Mesendoderm (in vitro differentiated cells): ENCODE results near the gene STARD10.

Source experiments
- DNase-seq: peaks from one replicate; pipeline ENCODE4 v3.0.0; 2013
- H2AK5ac ChIP-seq: 2 replicates; pipeline ENCODE4 v1.6.1; 2013; ENCODE audit warnings: low read length, inconsistent platforms
- H2BK120ac ChIP-seq: 2 replicates; pipeline ENCODE4 v1.6.1; 2013; ENCODE audit warnings: low read depth, mild to moderate bottlenecking, low read length, moderate library complexity, mixed read lengths
- H2BK15ac ChIP-seq: replicated peaks from 2 replicates; pipeline ENCODE4 v1.6.1; 2013; ENCODE audit warnings: low read depth, mild to moderate bottlenecking, moderate library complexity
- H2BK5ac ChIP-seq: 2 replicates; pipeline ENCODE4 v1.6.1; 2013; ENCODE audit warnings: low read length, inconsistent platforms
- H3K18ac ChIP-seq: 2 replicates; pipeline ENCODE4 v1.6.1; 2013; ENCODE audit warnings: mild to moderate bottlenecking, low read length, mixed read lengths
- H3K23ac ChIP-seq: one replicate; pipeline ENCODE4 v1.6.1; 2013; ENCODE audit warnings: low read length
- H3K27ac ChIP-seq: 2 replicates; pipeline ENCODE4 v1.5.1; 2013; ENCODE audit warnings: low read depth, mild to moderate bottlenecking, inconsistent platforms, low read length, moderate library complexity
- H3K27me3 ChIP-seq: 2 replicates; pipeline ENCODE4 v1.6.1; 2013; ENCODE audit warnings: low read length, control low read depth, mild to moderate bottlenecking, inconsistent platforms; ENCODE audit not compliant: insufficient read depth, poor library complexity
- H3K36me3 ChIP-seq: 2 replicates; pipeline ENCODE4 v1.6.1; 2013; ENCODE audit warnings: low read length, inconsistent platforms; ENCODE audit not compliant: control insufficient read depth, insufficient read depth
- H3K4ac ChIP-seq: one replicate; pipeline ENCODE4 v1.6.1; 2013; ENCODE audit warnings: low read depth, mild to moderate bottlenecking, low read length, moderate library complexity
- H3K4me1 ChIP-seq: 2 replicates; pipeline ENCODE4 v1.6.1; 2013; ENCODE audit warnings: low read depth, low read length, inconsistent platforms; ENCODE audit not compliant: control insufficient read depth
- H3K4me2 ChIP-seq: 2 replicates; pipeline ENCODE4 v1.6.1; 2013; ENCODE audit warnings: low read length
- H3K4me3 ChIP-seq: 2 replicates; pipeline ENCODE4 v1.5.1; 2013; ENCODE audit warnings: mild to moderate bottlenecking, low read length
- H3K56ac ChIP-seq: one replicate; pipeline ENCODE4 v1.6.1; 2013; ENCODE audit warnings: low read length
- H3K79me1 ChIP-seq: 2 replicates; pipeline ENCODE4 v1.6.1; 2013; ENCODE audit warnings: low read length, inconsistent platforms
- H3K79me2 ChIP-seq: 2 replicates; pipeline ENCODE4 v1.6.1; 2013; ENCODE audit warnings: mild to moderate bottlenecking, low read length; ENCODE audit not compliant: control insufficient read depth, insufficient read depth
- H3K9ac ChIP-seq: 2 replicates; pipeline ENCODE4 v1.6.1; 2013; ENCODE audit warnings: low read length, inconsistent platforms
- H4K5ac ChIP-seq: one replicate; pipeline ENCODE4 v1.6.1; 2013; ENCODE audit warnings: low read length
- H4K8ac ChIP-seq: one replicate; pipeline ENCODE4 v1.6.1; 2013; ENCODE audit warnings: low read depth, mild to moderate bottlenecking, control low read depth, low read length, moderate library complexity
- WGBS: extraction: QIAGEN DNeasy Blood & Tissue Kit; methylation state at CpG from one replicate; pipeline ENCODE4 v1.1.7; 2013; ENCODE audit warnings: low lambda C conversion rate, missing lambda C conversion rate; ENCODE audit not compliant: insufficient coverage; ENCODE audit errors: extremely low coverage; 5-methylcytosine and 5-hydroxymethylcytosine counted together

STARD10 gene

GRCh38 chr11:72769680-72770079 lies 24.2 kb downstream of the STARD10 start:
- Histone ChIP-seq H2AK5ac (no peak overlapping the region), H3K18ac (no peak overlapping the region), H2BK15ac (no peak overlapping the region), H3K4me2 (no peak overlapping the region), H3K27me3 (no peaks in the 10 kb centered on the region), H2BK120ac (no peak overlapping the region), H4K8ac (no peak overlapping the region), H3K4me1 (no peaks in the 10 kb centered on the region), H3K4me3 (no peak overlapping the region), H3K79me2 (no peaks in the 10 kb centered on the region), H2BK5ac (no peak overlapping the region), H3K27ac (no peak overlapping the region), H4K5ac (no peak overlapping the region), H3K56ac (no peak overlapping the region), H3K79me1 (no peaks in the 10 kb centered on the region), H3K9ac (no peak overlapping the region), H3K4ac (no peak overlapping the region), H3K23ac (no peak overlapping the region), H3K36me3 (no peaks in the 10 kb centered on the region)
- no CpG with 5 or more reads among the region's 4 CpGs for WGBS
- DNase-seq, result no peak

GRCh38 chr11:72768581-72768980 lies 25.3 kb downstream of the STARD10 start:
- Histone ChIP-seq H3K18ac (no peak overlapping the region), H3K4me1 (no peaks in the 10 kb centered on the region), H3K36me3 (no peaks in the 10 kb centered on the region), H3K79me1 (no peaks in the 10 kb centered on the region), H3K4me3 (no peak overlapping the region), H3K27ac (no peak overlapping the region), H4K5ac (no peak overlapping the region), H2BK15ac (no peak overlapping the region), H3K56ac (no peak overlapping the region), H2BK5ac (no peak overlapping the region), H3K27me3 (no peaks in the 10 kb centered on the region), H3K79me2 (no peaks in the 10 kb centered on the region), H3K4ac (no peak overlapping the region), H3K9ac (no peak overlapping the region), H3K23ac (no peak overlapping the region), H2AK5ac (no peak overlapping the region), H4K8ac (no peak overlapping the region), H3K4me2 (no peak overlapping the region), H2BK120ac (no peak overlapping the region)
- WGBS, result no CpG with 5 or more reads among the region's 3 CpGs
- no peak for DNase-seq

GRCh38 chr11:72767203-72768062 lies 26.4 kb downstream of the STARD10 start:
- WGBS, result no CpG with 5 or more reads among the region's 4 CpGs

GRCh38 chr11:72766152-72766902 lies 27.5 kb downstream of the STARD10 start:
- Histone ChIP-seq H2BK5ac (no peak overlapping the region), H2BK15ac (no peak overlapping the region), H3K36me3 (no peaks in the 10 kb centered on the region), H3K18ac (no peak overlapping the region), H2BK120ac (no peak overlapping the region), H3K23ac (peak overlapping the region; percentile 45), H3K4me1 (no peaks in the 10 kb centered on the region), H3K4me2 (no peak overlapping the region), H4K5ac (no peak overlapping the region), H3K79me2 (no peaks in the 10 kb centered on the region), H2AK5ac (no peak overlapping the region), H3K4me3 (no peak overlapping the region), H3K56ac (no peak overlapping the region), H3K4ac (no peak overlapping the region), H3K79me1 (no peaks in the 10 kb centered on the region), H4K8ac (no peak overlapping the region), H3K9ac (no peak overlapping the region), H3K27ac (no peak overlapping the region), H3K27me3 (no peaks in the 10 kb centered on the region)
- no peak for DNase-seq
- no CpG with 5 or more reads among the region's 12 CpGs for WGBS

More at GRCh38 chr11:72767203-72768062, 26.4 kb downstream of the STARD10 start:
- Histone ChIP-seq H2AK5ac (no peak overlapping the region), H3K18ac (no peak overlapping the region), H3K4me1 (no peaks in the 10 kb centered on the region), H3K23ac (no peak overlapping the region), H4K5ac (no peak overlapping the region), H4K8ac (no peak overlapping the region), H3K79me2 (no peaks in the 10 kb centered on the region), H3K4ac (no peak overlapping the region), H2BK5ac (no peak overlapping the region), H3K9ac (no peak overlapping the region), H2BK120ac (no peak overlapping the region), H3K4me3 (no peak overlapping the region), H2BK15ac (no peak overlapping the region), H3K36me3 (no peaks in the 10 kb centered on the region), H3K79me1 (no peaks in the 10 kb centered on the region), H3K4me2 (no peak overlapping the region), H3K27me3 (no peaks in the 10 kb centered on the region), H3K27ac (no peak overlapping the region), H3K56ac (no peak overlapping the region)
- DNase-seq, result no peak

GRCh38 chr11:72764503-72764902 lies 29.3 kb downstream of the STARD10 start:
- Histone ChIP-seq H3K79me1 (no peaks in the 10 kb centered on the region), H4K8ac (no peak overlapping the region), H2BK120ac (no peak overlapping the region), H2BK5ac (no peak overlapping the region), H3K56ac (no peak overlapping the region), H3K36me3 (no peaks in the 10 kb centered on the region), H3K9ac (no peak overlapping the region), H3K4me1 (no peaks in the 10 kb centered on the region), H3K4me3 (no peak overlapping the region), H3K27me3 (no peaks in the 10 kb centered on the region), H4K5ac (no peak overlapping the region), H3K4me2 (no peak overlapping the region), H3K23ac (no peak overlapping the region), H2BK15ac (no peak overlapping the region), H3K27ac (no peak overlapping the region), H2AK5ac (no peak overlapping the region), H3K79me2 (no peaks in the 10 kb centered on the region), H3K4ac (no peak overlapping the region), H3K18ac (no peak overlapping the region)
- peak; percentile 72 for DNase-seq
- no CpG with 5 or more reads among the region's 13 CpGs for WGBS
